GM19467 (cell line): ENCODE data around the gene GOLGA8O.
"Not testable (repeated sequence)": the region's sequence is repeated elsewhere in the genome, so short reads cannot be mapped to it uniquely, and the experiment has no call there.

Experiments used
- ATAC-seq: cut with Tn5 transposase; IDR thresholded peaks from one replicate; pipeline ENCODE4 v1.9.1; 2021; ENCODE audit warnings: mild to moderate bottlenecking, moderate library complexity; ENCODE audit not compliant: unreplicated experiment

Gene GOLGA8O, protein sequence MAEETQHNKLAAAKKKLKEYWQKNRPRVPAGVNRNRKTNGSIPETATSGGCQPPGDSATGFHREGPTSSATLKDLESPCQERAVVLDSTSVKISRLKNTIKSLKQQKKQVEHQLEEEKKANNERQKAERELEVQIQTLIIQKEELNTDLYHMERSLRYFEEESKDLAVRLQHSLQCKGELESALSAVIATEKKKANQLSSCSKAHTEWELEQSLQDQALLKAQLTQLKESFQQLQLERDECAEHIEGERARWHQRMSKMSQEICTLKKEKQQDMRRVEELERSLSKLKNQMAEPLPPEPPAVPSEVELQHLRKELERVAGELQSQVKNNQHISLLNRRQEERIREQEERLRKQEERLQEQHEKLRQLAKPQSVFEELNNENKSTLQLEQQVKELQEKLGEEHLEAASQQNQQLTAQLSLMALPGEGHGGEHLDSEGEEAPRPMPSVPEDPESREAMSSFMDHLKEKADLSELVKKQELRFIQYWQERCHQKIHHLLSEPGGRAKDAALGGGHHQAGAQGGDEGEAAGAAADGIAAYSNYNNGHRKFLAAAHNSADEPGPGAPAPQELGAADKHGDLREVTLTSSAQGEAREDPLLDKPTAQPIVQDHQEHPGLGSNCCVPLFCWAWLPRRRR

DNA sequence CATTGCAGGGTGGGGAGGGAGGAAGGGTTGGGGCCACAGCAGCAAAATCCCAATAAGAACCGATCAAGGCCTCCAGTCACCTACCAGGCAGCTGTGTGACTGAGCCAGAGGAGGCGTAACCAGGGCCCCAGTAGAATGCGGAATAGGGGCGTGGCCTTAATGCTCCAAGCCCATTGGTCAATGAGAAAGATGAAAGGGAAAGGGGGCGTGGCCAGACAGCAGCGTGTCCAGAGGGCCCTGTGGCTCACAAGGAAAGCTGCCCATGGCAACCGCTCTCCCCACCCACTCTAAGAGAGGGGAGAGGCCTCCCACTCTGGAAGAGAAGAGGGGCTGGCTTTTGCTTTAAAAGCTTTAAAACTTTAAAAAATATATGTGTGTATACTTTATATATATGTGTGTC, at the start of gene GOLGA8O:
TSS of gene GOLGA8O (minus strand) at position 101 of the 400 bp plus-strand sequence. CDS start at position 3, 98 bp downstream.
- ATAC-seq = not testable (repeated sequence)

DNA sequence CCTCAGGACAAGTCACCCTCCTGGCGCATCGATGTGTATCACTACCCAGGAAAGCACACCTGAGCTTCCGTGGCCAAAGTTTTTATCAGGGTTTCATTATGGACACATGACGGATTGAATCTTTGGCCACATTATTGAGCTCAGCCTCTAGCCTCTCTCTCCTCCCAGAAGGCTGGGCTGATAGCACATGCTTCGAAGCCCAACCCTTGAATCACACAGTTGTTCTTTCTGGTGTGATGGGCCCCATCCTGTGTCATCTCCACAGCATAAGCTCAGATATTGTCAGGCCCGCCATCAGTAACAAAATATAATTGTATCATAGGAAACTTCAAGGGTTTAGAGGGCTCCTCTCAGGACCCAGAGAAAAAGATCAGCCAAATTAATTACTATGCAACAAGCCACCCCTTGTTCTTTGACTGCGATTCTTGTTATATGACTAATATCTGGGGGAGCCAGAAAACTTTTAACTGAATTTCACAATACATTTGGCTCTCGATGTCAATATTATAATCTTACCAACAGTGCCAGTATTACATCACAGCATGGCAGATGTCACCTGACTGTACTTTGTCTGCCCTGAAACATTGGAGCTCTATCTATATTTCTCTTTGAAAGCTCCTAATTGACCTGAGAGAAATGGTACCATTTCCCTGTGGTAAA, 48.8 kb upstream of the GOLGA8O start:
- ATAC-seq = not testable (repeated sequence)

DNA sequence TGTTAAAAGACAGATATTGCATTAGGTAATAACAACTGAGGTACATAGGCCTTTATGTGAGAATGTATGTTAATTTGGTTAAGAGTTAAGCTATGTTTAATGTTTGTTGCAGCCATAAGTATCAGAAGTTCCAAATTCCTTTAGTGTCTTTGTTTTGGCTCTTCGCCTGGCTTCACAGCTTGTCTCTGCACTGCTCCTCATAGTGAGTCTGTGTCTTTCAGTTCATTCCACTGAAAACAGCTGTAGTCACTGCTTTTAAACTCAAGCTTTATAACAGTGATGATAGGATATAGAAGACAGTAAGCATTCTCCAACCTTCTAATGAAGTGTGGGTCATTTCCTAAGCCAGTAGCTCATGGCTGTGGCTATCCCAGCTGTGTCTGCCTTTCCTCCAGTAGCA, 47.5 kb upstream of the GOLGA8O start:
- ATAC-seq = not testable (repeated sequence)

DNA sequence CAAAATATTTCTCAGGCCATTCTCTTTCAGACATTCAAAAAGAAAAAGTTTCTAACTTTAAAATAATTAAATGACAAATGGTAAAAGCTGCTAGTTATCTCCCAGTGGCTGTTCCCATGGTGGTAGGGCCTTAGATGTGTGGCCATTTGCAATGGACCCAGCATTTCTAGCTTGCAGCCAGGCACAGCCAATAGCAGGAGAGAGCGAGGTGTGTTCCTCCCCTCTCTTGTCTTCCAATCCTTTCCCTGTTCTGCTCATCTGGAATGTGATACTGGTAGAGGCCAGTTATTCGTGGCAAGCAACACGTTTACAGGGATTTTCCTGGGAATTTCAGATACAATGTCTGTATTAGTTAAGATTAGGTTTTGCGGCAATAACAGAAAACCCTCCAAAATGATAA, 37.3 kb upstream of the GOLGA8O start:
- ATAC-seq = not testable (repeated sequence)

DNA sequence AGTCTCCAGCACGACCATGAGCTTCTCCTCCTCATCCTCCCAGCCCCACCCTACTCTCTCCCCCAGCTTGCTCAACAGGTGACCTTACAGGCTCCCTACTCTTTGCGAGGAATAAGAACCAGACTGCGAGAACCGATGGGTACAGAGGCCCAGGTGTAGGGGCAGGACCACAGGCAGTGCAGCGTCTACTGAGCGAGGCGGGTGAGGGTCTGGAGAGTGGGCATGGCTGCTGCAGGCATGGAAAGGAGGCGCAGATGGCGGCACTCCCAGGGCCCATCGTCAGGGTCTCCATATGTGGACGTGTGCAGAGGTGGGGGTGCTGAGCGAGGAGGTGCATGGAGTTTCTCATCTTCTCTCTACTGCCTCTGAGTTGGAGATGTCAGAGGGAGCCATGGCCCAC, 31.0 kb upstream of the GOLGA8O start:
- not testable (repeated sequence) for ATAC-seq

DNA sequence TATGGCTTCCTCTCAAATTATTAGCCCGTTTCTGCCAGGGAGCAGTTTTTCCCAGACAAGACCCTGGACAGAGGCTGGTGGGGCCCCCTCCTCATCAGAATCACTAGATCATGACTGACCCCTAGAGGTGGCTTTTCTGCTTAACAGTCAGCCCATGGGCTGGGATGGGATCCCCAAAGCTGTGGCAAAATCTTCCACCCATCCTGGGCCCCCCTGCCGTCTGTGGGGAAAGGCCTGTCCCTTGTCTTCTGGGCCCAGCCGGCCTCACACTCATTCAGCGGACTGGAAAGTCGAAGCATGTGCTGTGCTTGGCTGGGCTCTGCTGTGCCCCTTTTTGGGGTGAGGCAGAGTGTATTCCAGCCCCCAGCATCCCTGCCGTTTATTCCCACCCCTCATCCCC, 27.9 kb upstream of the GOLGA8O start:
- not testable (repeated sequence) for ATAC-seq

DNA sequence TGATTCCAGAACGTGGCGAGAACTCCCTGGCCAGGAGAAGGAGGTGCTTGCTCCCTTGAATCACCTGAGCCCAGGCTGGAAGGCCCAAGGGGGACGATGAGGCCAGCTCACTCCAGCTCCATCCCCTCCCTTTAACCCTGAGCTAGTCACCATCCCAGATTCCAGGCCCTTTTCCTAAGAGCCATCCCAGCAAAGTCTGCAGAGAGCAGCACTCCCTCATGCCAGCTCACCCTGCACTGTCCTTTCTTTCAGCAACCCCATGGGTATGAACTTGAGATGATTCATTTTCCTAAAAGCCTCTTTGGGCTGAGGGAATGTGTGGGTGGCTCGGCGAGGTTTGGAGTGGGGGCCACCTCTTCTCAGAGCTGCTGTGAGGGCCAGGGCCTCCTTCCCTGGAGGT, 26.2 kb upstream of the GOLGA8O start:
- ATAC-seq = not testable (repeated sequence)

DNA sequence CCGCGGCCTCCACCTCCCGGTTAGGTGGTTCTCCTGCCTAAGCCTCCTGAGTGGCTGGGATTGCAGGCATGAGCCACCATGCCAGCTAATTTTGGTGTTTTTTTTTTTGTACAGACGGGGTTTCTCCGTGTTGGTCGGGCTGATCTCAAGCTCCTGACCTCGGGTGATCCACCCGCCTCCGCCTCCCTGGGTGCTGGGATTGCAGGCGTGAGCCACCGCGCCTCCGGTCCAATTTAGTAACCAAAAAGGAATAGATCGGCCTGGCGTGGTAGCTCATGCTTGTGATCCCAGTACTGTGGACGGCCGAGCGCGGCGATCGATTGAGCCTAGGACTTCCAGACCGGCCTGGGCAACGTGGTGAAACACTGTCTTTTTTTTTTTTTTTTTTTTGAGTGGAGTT, 12.6 kb upstream of the GOLGA8O start:
- ATAC-seq = not testable (repeated sequence)

DNA sequence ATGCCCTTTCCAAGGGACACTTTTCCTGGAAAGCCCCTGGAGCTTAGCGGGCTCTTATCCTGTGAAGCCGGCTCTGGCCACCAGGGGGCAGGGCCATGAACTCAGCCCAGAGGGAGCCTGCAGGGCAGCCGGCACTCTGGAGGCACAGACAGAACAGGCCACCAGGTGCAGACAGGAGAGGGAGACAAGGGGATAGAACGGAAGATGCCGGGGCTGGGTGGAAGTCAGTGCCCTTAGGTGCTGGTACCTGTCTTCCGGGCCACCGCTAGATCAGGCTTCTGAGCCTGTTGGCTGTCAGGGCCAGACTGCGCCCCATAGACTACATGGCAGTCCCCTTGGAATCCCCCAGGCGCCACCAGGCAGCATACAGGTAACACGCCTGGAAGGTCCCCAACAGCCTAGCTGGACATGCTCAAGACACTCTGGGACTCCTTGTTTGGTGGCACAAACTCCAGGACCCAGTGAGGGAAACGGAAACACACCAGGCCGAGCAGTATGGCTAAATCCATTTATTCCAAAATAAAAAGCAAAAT, 14.9 kb downstream of the GOLGA8O start:
- not testable (repeated sequence) for ATAC-seq

DNA sequence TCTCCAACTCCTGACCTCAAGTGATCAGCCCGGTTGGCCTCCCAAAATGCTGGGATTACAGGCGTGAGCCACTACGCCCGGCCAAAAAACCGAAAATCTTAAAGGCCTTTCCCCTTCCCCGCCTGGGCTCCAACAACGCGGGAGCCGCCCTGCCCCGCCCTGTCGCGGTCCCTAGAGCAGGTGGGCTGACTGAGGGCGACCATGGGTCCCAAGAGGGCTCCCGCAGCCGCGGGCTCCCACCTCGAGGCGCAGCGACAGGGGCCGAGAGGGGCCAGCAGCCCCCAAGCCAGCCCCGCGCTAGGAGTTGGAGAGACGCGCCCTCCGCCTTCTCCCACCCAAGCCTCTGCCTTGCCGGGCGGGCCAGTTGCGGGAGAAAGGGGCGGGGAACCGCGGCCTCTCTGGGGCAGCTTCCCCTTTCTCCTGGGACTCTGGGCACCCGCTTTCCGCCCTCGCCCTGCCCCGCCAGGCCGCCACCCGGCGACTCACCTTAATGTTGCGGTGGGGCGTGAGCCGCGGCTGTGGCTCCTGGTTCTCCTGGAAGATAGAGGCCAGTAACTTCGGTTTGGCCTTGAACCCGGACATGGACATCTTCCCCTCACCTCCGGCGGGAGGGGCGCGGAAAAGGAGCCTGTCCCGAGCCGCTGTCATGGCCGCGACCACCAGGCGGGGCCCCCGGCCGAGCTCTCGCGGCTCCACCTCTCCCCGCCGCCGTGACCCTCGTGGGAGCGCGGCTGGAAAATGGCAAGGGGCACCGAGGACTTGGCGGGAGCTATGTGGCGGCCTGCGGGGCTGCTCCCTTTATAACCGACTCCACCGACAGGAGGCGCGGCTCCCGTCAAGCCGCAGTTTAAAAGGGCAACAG, 21.1 kb downstream of the GOLGA8O start:
- ATAC-seq = not testable (repeated sequence)

DNA sequence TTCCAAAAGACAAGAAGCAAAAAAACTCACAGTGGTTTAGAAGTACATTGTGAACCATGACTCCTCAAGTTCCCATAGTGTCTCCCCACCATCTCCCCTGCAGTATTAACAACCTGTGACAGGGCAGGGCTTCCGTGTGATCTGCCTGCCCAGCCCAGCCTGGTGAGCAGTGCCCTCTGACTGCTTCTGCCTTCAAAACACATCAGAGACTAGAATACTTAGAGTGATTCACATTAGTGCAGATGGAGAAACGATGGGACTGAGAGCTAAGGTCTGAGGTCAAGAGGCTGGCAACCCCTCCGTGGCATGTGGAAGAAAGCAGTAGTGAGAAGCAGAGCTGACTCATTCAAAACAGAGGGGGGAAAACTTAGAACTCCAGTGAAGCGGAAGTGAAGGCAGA, 27.8 kb downstream of the GOLGA8O start:
- ATAC-seq = not testable (repeated sequence)

DNA sequence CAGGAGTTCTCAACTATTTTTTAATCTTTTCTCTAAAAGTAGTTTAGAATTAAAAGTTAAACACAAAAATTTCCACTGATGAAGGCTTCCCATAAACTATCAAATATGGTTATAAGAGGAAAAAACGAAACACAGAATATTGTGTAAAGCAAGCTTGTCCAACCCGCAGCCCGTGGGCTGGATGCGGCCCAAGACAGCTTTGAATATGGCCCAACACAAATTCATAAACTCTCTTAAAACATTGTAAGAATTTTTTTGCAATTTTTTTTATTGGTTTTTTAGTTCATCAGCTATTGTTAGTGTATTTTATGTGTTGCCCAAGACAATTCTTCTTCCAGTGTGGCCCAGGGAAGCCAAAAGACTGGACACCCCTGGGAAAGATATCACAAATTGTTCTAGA, 28.9 kb downstream of the GOLGA8O start:
- not testable (repeated sequence) for ATAC-seq

DNA sequence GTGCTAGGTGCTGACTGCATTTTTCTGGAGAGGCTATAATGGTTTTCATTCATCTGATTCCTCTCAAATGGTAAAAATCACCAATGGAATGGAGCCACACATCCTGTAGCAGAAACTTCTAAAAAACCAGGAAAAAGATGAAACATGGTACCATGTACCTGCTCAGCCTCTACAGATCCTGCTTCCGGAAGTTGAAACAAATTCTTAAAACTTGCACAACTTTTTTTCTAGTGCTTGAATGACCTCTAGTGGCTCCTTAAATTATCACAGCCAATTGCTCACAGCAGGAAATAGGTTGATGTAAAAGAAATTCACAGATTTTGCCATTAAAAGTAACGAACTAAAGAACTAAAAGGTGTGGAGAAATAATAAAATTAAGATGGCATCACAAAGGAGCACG, 47.5 kb downstream of the GOLGA8O start:
- not testable (repeated sequence) for ATAC-seq

DNA sequence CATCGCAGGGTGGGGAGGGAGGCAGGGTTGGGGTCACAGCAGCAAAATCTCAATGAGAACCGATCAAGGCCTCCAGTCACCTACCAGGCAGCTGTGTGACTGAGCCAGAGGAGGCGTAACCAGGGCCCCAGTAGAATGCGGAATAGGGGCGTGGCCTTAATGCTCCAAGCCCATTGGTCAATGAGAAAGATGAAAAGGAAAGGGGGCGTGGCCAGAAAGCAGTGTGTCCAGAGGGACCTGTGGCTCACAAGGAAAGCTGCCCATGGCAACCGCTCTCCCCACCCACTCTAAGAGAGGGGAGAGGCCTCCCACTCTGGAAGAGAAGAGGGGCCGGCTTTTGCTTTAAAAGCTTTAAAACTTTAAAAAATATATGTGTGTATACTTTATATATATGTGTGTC, 52.2 kb downstream of the GOLGA8O start, which contains the start of gene GOLGA8K:
TSS of gene GOLGA8K (minus strand) at position 101 of the 400 bp plus-strand sequence. CDS start at position 3, 98 bp downstream.
- ATAC-seq = not testable (repeated sequence)

DNA sequence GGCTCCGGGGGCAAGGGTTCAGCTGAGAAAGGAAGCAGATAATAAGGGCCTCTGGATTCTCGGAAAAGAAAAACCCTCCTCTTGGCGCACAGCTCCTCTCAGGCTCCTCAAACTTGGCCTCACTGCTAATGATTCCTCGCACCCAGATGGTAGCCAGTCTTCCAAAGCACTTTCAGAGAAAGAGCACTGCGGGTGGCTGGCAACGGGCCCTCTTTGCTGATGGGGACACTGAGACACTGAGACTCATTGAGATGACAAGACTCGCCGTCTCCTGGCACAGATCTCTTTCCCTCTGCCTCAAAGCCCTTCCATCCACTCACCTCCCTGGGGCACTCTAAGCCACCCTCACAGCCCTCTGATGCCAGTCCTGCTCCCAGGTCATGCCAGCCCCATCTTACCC, 58.9 kb downstream of the GOLGA8O start:
- ATAC-seq = not testable (repeated sequence)
